KBM-7 (cell line): ENCODE results near the gene PRR5.
"Not testable (repeated sequence)": the region's sequence is repeated elsewhere in the genome, so short reads cannot be mapped to it uniquely, and the experiment has no call there.

Source experiments
- DNase-seq: peaks from one replicate; pipeline ENCODE4 v3.0.0-alpha.2; 2015
- in situ Hi-C: fragments of 300-500 bp; cut with MboI; formaldehyde crosslinking; loops from 2 replicates; pipeline ENCODE4 v1.14.3; 2020; ENCODE audit warnings: low sequenced_read_pairs, low pct_unique_long_range_greater_than_20kb, mixed read lengths

Gene PRR5

DNA sequence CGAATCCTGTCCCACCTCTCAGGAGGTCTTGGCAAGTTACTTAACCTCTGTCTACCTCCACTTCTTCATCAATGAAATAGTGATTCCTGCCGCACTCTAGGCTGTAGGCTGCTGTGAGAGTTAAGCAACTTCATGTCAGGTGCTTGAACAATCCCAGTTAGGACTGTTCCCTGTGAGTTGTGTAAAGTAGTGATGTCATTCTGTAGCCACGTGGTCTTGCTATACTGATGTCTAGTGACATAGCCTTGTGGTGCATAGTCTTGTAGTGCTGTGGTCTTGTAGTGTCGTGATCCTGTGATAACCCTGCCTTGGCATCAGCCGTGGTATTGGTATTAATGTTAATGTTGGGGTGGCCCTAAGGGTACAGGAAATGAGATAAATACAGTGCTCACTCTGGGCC is 30.3 kb upstream of the PRR5 start:
- DNase-seq: no peak
- in situ Hi-C loops: no loop called here

DNA sequence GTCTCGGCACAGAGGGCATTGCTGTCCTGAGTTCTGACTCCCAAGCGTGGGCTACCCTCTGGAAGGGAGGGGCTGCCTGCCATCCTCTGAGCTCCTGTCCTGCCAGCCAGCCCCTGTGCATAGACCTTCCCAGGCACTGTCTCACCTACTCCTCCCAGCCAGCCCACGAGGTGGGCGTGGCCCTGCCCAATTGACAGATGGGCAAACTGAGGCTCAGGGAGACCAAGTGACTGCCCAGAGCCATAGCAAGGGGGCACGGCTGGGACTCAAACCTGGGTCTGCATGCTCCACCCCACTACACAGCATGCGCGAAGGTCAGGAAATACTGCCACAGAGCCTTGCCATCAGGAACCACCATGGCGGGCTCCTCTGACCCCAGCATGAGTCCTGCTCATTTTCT is 29.4 kb upstream of the PRR5 start:
- in situ Hi-C loops: no loop called here
- DNase-seq: no peak

- no peak for DNase-seq
- in situ Hi-C loops: no loop called here
Observed at GRCh38 chr22:44673406-44673805, 28.6 kb upstream of the PRR5 start.

DNA sequence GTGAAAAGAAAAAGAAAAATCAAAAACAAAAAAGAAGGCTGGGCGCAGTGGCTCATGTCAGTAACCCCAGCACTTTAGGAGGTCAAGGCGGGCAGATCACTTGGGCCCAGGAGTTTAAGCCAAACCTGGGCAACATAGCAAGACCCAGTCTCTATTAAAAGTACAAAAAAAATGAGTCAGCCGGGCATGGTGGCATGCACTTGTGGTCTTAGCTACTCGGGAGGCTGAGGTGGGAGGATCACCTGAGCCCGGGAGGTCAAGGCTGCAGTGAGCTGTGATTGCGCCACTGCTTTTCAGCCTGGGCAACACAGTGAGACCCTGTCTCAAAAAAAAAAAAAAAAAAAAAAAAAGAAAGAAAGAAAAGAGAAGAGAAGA is 26.0 kb upstream of the PRR5 start:
- in situ Hi-C loops: not testable (repeated sequence)

GRCh38 chr22:44676441-44677352 is 25.3 kb upstream of the PRR5 start:
- peak; percentile 28 for DNase-seq
- in situ Hi-C loops: no loop called here

More for the DNA sequence above, 26.0 kb upstream of the PRR5 start:
- not testable (repeated sequence) for DNase-seq

GRCh38 chr22:44677353-44677840 is 24.6 kb upstream of the PRR5 start:
- in situ Hi-C loops: no loop called here
- DNase-seq: no peak

DNA sequence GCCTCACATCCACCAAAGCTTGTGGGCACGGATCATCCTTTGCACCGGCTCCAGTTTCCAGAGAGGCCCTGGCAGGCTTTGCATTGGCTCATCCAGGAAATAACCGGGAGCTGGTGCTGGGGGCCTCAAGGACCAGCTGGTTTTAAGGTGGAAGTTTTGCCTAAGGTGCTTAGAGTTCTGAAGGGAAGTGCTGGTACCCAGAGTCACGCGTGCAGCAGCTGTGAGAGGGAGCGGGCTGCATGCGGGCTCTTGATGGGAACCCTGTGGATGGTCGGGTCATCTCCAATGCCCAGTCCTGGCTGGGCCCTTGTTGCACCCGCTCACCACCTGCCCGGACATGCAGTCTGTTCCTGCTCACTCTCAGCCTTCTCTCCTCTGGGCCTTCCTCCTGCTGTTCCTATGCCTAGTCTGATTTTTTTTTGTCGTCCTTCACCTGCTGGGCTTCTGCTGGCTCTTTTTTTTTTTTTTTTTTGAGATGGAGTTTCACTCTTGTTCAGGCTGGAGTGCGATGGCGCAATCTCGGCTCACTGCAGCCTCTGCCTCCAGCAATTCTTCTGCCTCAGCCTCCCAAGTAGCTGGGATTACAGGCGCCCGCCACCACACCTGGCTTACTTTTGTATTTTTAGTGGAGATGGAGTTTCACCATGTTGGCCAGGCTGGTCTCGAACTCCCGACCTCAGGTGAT is 24.0 kb upstream of the PRR5 start:
- in situ Hi-C loops: no loop called here
- no peak for DNase-seq

- in situ Hi-C loops: no loop called here
- no peak for DNase-seq
Observed at GRCh38 chr22:44678556-44679305, 23.3 kb upstream of the PRR5 start.

DNA sequence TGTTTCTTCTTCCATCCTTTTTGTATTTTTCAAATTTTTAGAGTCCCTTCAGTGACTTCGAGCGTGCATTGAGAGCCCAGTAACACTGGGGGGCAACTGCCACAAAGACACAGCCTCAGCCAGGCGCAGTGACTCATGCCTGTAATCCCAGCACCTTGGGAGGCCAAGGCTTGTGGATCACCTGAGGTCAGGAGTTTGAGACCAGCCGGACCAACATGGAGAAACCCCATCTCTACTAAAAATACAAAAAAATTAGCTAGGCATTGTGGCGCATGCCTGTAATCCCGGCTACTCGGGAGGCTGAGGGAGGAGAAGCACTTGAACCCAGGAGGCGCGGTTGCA is 22.7 kb upstream of the PRR5 start:
- in situ Hi-C loops, DNase-seq: not testable (repeated sequence)

- in situ Hi-C loops: no loop called here
- DNase-seq: no peak
Observed at GRCh38 chr22:44680058-44680457, 21.9 kb upstream of the PRR5 start.

GRCh38 chr22:44680481-44680894 is 21.5 kb upstream of the PRR5 start:
- DNase-seq: no peak
- in situ Hi-C loops: no loop called here

- in situ Hi-C loops: no loop called here
- no peak for DNase-seq
Observed at GRCh38 chr22:44682556-44683168, 19.3 kb upstream of the PRR5 start.

DNA sequence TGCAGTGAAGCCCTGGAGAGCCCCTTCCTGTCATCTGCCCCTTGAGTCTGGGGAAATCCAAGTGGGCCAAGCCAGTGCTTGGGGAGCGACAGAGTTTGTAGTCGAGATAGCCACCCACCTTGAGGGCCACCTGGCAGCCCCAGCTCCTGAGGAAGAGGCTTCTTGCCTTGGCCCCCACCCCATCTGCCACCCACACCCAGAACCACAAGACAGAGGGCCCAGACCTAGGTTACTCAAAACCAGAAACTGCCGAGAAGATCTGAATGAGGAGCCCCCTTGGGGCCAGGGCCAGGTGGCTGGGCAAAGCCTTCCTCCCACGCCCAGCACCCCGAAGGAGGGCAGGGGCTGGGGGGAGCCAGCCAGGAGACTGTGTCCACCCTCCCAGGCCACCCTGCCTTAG is 18.8 kb upstream of the PRR5 start:
- in situ Hi-C loops: no loop called here
- DNase-seq: no peak

DNA sequence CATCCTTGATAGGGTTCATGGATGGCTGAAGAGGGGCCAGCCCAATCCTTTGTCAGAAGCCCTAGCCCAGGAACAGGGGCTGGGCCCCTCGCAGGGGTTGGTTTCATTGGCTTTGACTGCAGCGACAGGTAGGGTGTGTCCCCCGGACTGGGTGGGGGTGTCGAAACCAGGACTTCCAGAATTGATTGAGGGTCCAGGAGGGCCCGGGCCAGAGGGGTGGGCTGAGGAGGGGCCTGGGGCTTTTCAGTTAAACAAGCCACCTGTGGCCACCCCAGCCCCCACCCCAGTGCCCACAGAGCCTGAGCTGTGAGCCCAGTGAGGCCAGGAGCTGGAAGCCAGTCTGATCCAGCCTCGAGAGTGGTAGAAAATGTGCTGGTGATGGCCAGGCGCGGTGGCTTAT is 18.1 kb upstream of the PRR5 start:
- in situ Hi-C loops: no loop called here
- DNase-seq: no peak

- in situ Hi-C loops: no loop called here
- peak; percentile 97 for DNase-seq
Observed at GRCh38 chr22:44684506-44685383, 17.3 kb upstream of the PRR5 start.

DNA sequence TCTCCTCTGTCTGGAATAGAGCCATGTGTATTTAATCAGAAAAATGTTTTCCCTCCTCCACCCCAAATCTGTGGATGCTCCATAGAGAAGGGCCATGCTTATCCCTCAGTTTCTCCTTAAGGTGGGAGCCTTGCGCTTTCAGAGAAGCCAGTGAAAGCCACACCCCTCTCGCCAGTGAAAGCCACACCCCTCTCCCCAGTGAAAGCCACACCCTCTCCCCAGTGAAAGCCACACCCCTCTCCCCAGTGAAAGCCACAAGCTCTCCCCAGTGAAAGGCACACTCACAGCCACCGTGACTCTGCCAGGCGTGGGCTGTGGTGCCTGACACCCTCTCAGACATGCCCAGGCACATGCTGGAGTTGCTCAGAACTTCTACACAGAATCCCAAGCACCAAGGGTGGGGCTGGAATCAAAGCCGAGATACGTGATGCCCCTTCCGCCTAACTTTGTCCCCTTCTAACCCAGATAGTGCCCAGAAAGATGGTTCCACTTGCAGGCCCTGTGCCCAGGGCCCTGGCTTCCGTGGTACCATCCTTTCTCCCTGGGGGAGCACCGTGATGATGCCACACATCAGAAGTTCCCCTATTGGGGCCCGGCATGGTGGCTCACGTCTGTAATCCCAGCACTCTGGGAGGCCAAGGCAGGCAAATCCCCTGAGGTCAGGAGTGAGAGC is 16.5 kb upstream of the PRR5 start:
- in situ Hi-C loops: no loop called here
- peak; percentile 85 for DNase-seq

GRCh38 chr22:44686873-44687600 is 15.0 kb upstream of the PRR5 start:
- in situ Hi-C loops: no loop called here
- DNase-seq: no peak
